HTR-8/SVneo (cell line): ENCODE data around the gene SAMD10.

Experiments used
- DNase-seq: peaks from one replicate; pipeline ENCODE4 v3.0.0; 2011; ENCODE audit warnings: low spot score, mixed read lengths; ENCODE audit not compliant: insufficient read length
- FAIRE-seq: peaks from 2 replicates; lab custom pipeline; 2011; peaks lifted over from hg19 to GRCh38; lab: Jason Lieb, UNC

Gene SAMD10

GRCh38 chr20:63958964-63959698, 20.3 kb downstream of the SAMD10 start:
- no peak for DNase-seq
- no peak for FAIRE-seq

GRCh38 chr20:63958471-63958870, 21.0 kb downstream of the SAMD10 start:
- no peak for DNase-seq
- FAIRE-seq: no peak

- DNase-seq: no peak
- FAIRE-seq: no peak
Observed at GRCh38 chr20:63957690-63958441, 21.6 kb downstream of the SAMD10 start.

DNA sequence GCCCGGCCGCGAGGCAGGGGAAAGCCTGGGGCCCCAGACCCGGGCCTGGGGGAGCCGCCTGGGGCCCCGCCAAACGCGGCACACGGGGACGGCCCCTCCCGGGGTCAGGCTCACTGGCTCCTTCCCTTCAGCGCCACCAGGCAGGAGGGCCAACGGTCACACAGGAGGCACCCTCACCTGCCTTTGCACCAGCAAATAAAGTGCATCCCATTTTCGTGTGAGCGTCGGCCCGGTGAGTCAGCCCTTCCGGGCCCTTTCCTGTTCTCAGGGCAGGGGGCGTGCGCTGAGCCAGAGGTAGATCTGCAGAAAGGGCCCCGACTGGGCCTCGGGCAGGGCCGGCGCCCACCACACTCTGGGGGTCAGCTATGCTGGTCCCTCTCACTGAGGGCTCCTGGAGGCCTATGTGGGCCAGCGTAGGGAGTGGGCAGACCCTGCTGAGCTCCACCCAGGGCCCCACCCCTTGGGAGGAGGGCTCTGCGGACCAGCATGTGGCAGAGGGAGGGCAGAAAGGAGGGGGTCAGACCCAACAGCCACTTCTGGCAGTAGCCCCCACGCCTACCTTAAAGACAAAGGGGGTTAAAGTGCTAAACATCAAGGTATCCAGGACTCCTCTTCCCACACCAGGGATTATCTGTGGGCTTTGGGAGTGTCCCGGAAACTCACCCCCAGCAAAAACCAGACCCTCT, 22.3 kb downstream of the SAMD10 start:
- DNase-seq: peak; percentile 90
- peak; percentile 23 for FAIRE-seq

DNA sequence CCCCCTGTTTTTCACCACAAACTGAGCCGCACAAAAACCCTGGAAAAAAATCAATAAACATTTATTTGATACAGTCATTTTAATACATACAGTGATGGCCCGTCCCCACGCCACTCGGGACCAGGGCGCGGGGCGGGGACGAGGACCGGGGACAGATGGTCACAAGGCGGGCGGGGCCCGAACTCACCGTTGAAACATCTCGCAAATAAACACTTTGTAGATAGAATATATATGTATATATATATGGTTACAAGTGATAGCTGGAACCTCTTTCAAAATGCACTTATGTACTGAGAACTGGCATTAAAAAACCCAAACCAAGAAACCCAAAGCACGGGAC, 22.8 kb downstream of the SAMD10 start:
- no peak for FAIRE-seq

DNA sequence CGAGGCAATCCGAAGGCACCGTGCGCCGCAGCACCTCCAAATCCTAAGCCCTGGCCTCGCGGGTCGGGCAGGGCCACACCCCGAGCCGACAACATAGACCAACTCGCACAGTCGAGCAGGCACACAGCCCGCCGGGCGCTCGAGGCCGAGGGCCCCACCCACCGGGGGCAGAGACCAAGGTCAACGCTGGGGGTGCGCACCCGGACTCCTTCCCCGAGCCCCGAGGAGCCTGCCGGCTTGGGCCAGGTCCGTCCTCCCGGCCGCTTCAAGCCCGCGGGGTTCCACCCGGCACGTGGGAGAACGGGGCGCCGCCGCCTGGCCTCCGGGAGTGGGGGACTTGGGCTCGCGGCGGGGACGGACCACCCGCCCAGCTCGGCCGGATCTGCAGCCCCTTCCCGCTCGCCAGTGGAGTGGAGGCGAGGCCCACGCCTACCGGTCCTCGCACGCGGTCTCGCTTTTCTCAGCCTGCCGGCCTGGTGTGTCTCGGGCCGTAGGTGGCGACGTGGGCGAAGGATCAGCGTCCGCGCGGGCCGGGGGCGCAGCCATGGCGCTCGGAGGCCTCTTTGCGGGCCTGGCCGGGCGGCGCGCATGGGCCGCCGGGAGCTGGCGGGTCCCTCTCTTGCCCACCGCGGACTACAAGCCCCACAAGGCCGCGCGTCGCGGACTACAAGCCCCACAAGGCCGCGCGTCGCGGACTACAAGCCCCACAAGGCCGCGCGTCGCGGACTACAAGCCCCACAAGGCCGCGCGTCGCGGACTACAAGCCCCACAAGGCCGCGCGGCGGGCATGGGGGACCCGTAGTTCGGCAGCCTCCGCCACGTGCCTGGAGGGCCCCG, 23.4 kb downstream of the SAMD10 start, which contains the start of gene UCKL1:
Gene UCKL1, minus strand, starts transcription at position 590 of the 837 bp plus-strand sequence. Its CDS starts 44 bp downstream, at position 546.
- FAIRE-seq (peak; percentile 58), DNase-seq (peak; percentile 98)

More for the DNA sequence above, 22.8 kb downstream of the SAMD10 start:
- no peak for DNase-seq

DNA sequence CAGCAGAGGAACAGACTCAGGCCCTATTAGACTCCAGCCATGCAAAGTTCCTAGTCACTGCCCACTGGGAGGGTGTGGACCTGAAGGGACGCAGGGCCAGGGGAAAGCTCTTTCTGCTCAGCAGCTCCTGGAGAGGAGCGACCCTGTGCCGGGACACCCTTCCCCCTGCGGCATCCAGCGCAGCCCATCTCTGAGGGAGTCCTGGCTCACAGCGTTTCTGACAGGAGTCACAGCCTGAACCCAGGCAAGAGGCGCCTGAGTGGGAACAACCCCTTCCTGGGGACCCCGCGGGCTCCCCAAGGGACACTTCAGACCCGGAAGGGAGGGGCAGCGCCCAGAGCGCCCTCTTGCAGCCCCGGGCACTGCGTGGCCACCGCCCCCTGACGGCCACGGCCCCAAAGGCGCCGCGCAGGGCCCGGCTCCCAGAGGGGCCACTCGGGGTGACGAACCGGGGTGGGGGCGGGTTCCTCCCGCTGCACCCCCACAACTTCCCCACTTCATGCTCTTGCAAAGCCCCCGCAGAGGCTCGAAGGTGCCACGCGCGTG, 24.1 kb downstream of the SAMD10 start:
- FAIRE-seq (peak; percentile 38), DNase-seq (peak; percentile 81)

GRCh38 chr20:63953764-63954429, 25.5 kb downstream of the SAMD10 start:
- FAIRE-seq (no peak), DNase-seq (no peak)

- no peak for FAIRE-seq
- no peak for DNase-seq
Observed at GRCh38 chr20:63952769-63953168, 26.7 kb downstream of the SAMD10 start.

DNA sequence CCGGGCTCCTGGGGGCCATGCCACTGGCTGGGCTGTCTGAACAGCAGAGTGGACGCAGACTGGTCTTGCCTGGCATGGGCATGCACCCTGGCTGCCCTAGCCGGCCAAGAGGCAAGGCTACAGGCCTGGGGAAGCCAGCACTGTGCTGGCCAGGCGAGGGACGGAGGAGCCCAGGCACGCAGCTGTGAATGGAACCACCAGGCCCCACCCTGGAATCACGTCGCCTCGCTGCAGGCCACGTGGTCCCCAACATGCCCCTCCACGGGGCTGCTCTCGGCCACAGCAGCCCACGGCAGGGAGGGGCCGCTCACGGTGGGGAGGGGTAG, 27.3 kb downstream of the SAMD10 start:
- FAIRE-seq (no peak), DNase-seq (no peak)

GRCh38 chr20:63951398-63952209, 27.8 kb downstream of the SAMD10 start:
- DNase-seq (no peak), FAIRE-seq (no peak)

DNA sequence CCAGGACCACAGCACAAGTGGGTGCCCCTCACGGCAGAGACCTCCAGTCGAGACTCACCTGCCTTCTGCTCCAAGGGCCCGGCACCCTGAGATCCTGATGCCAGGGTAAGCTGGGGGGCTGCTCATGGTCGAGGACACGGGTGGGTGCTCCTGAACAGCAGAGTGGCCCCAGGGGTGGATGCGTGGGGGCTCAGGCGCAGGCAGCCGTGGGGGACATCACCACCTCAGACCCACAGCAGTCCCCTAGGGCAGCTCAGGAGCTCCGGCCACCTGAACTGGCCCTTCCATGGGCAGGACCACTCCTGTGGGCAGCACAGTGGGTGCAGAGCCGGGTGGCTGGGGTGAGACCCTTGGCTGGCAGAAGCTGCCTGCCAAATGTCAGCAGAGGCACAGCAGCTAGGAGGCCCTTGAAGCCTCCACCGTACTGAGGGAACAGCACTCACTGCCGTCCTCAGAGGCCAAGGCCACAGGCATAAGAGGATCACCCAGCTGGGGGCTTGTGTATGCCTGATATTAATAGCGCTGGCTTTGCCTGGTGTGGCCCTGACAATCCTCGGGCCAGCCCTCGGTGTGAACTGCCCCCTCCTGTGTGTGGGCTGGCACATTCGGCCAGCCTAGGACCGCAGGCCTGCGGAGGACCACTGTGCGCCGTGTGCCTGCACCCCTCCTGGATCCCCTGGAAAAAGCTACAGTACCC, 28.6 kb downstream of the SAMD10 start:
- FAIRE-seq (peak; percentile 33), DNase-seq (no peak)

GRCh38 chr20:63947638-63948456, 31.6 kb downstream of the SAMD10 start:
- DNase-seq (no peak), FAIRE-seq (no peak)

GRCh38 chr20:63946986-63947637, 32.3 kb downstream of the SAMD10 start:
- FAIRE-seq (no peak), DNase-seq (no peak)

DNA sequence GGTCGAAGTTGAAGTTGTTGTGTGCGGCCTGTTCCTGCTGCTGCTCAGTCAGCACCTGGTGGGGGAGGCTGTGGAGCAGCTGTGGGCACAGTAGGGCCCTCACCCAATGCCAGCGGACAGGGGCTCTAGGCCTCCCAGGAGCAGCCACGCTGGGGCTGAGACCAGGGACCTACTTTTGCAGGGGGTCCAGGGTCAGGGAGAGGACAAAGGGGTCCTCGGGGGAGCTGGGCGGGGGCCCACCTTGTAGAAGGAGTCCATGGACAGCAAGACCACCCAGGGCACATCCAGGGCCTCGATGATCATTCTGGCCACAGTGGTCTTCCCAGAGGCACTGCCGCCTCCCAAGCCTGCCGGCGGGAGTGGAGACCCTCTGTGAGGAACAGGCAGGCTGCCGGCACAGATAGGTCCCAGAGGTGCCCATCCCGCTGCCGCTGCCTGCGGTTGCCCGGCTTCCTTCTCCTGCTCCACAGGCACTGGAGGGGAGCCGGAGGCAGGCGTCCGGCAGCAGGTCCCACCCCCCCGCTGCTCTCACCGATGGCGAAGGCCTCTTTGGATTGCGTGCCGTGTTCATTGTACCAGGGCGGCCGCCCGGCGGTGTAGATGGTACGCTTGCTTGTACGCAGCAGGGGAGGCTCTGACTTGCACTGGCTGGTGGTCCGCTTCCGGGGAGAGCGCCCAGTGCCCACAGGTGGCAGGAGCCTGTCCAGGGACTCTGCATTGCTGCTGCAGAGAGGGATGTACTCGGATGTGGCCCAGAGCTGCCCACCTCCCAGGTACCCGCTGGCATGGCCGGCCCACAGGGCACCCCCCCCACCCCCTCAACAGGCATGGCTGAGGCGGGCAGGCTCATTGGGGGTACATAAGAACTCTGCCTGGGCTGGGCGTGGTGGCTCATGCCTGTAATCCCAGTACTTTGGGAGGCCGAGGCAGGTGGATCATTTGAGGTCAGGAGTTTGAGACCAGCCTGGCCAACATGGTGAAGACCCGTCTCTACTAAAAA, 33.2 kb downstream of the SAMD10 start:
- FAIRE-seq: peak; percentile 52
- no peak for DNase-seq
